ENCODE measurements around the gene HOXD8. TPM values are rescaled to one million over a fixed set of nuclear protein-coding genes. Genes with fewer than 3 reads are reported as not detected.

Gene HOXD8
- total and polyA plus RNA-seq, 8 donors, result 0.32 to 2.9 (median 1.8) TPM

DNA sequence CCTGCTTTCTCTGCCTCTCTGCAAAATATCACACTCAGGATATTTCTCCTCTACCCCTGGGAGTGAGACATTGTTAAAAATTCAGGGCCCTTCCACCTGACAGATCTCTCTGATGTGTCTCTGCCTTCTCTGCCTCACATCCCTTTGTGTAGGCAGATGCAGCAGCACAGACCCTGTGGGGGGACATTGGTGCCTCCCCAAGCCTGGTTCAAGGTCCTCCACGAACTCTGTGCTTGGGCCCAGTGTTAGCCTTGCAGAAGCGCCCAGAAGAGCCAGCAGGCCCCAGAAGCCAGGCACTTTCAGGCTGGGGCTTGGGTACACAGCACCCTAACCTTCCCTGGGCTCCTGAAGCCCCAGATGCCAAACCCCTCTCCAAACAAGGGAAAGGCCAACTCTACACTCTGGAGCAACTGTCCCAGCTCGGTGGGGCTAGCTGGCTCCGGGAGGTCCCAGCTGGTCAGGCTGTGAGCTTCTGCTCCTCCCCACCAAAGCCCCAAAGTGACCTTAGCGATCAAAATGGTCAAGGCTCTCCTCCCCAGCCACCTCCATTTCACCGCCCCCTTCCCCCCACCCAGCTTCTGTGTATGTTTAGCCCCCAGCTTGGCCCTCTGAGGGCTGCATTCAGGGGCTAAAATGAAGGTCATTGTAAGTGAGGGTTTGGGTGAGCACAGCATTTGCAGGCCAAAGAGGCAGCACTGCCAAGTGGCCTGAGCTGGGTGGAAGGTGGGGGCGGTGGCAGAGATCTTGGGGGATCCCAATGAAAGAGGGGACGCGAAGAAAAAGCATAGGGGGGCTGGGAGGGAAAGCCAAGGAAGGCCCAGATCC, 4.3 kb upstream of the HOXD8 start:
- Histone ChIP-seq H3K27ac (no peak overlapping the region), H3K36me3 (no peaks in the 10 kb centered on the region), H3K9me3 (no peaks in the 10 kb centered on the region), H3K4me1 (peaks cover 0 to 39% of the 10 kb centered on the region in 2 donors), H3K4me3 (no peak overlapping the region), H3K27me3 (peaks cover 96 to 100% of the 10 kb centered on the region in 2 donors)
- ATAC-seq (no peak), DNase-seq (no peak)
- TF ChIP-seq, protein P1, sequence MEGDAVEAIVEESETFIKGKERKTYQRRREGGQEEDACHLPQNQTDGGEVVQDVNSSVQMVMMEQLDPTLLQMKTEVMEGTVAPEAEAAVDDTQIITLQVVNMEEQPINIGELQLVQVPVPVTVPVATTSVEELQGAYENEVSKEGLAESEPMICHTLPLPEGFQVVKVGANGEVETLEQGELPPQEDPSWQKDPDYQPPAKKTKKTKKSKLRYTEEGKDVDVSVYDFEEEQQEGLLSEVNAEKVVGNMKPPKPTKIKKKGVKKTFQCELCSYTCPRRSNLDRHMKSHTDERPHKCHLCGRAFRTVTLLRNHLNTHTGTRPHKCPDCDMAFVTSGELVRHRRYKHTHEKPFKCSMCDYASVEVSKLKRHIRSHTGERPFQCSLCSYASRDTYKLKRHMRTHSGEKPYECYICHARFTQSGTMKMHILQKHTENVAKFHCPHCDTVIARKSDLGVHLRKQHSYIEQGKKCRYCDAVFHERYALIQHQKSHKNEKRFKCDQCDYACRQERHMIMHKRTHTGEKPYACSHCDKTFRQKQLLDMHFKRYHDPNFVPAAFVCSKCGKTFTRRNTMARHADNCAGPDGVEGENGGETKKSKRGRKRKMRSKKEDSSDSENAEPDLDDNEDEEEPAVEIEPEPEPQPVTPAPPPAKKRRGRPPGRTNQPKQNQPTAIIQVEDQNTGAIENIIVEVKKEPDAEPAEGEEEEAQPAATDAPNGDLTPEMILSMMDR (IDR thresholded peaks at IDR 0.05), result no peak
- intact Hi-C loops (cut with DNase I), result loop anchor here in 1 of 2 donors (5.0 kb wide), 2 partner anchors 427 to 1022 kb away; no protein-coding TSS in a partner anchor

DNA sequence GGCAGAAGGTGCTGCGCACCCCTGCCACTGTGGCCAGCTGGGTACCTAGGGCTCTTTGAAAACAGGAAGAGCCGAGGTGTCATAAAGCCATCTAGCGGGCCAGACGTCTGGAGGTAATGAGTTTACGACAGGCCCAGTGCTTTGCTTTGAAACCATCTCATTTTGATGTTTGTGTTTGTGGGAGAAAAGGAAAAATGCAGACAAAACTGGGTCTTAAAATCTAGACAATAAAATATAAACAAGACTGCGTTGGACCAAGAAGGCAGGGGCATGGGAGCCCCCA, 3.8 kb upstream of the HOXD8 start:
- Histone ChIP-seq H3K4me1 (peaks cover 0 to 44% of the 10 kb centered on the region in 2 donors), H3K4me3 (no peak overlapping the region), H3K27ac (no peak overlapping the region), H3K36me3 (no peaks in the 10 kb centered on the region), H3K27me3 (peaks cover 96 to 100% of the 10 kb centered on the region in 2 donors), H3K9me3 (no peaks in the 10 kb centered on the region)
- DNase-seq (no peak), ATAC-seq (no peak)
- TF ChIP-seq, protein P1 (IDR thresholded peaks at IDR 0.05), result no peak
- intact Hi-C loops (cut with DNase I), result loop anchor here in 1 of 2 donors (5.0 kb wide), 2 partner anchors 427 to 1022 kb away; no protein-coding TSS in a partner anchor

DNA sequence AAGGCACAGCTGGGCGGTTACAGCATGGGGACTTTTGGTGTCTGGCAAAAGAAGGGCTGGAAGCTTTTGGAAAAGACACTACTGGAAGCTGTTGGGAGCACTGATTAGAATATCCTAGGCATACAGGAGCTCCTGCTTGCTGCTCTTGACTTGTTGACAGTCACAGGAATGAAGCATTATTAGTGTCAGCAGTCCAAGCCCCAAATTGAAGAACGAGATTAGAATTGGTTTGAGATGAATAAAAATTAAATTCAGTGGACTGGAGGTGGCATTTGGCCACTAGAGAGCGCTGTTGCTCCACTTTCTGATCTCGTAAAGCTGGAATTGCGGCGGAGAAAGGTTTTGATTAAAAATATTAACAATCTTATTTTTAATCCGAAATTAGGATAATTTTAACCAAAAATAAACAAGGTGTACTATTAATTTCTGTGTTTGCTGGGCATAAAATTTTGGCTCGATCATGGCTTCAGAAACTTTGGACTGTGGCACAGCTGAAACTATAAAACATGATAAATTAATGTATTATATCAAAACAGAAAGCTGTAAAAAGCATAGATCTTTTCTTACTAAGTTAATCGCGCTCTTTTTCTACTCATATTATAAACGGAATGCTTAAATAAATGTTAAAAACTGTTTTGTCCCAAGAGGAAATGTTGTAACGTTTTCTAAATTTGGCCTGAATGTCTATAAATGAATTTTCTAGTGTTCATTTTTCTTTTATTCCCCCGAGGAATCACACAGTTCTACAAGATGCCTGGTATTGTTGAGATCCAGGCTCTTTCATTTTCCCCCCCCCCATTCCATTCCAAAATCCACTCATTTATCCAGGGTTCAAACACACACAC, 2.4 kb upstream of the HOXD8 start:
- H3K4me1 ChIP-seq, result peaks cover 0 to 47% of the 10 kb centered on the region in 2 donors
- intact Hi-C loops (cut with DNase I), result loop anchor here in 1 of 2 donors (5.0 kb wide), 2 partner anchors 425 to 1020 kb away; no protein-coding TSS in a partner anchor
- no peaks in the 10 kb centered on the region for H3K9me3 ChIP-seq
- peaks cover 96 to 100% of the 10 kb centered on the region in 2 donors for H3K27me3 ChIP-seq
- no peak overlapping the region for H3K4me3 ChIP-seq
- TF ChIP-seq, protein P1 (IDR thresholded peaks at IDR 0.05), result peak; percentile 68 to 86
- H3K36me3 ChIP-seq, result no peaks in the 10 kb centered on the region
- peak in 2 of 4 donors; percentile 52 to 79 for DNase-seq
- peak; percentile 51 for ATAC-seq
- no peak overlapping the region for H3K27ac ChIP-seq

DNA sequence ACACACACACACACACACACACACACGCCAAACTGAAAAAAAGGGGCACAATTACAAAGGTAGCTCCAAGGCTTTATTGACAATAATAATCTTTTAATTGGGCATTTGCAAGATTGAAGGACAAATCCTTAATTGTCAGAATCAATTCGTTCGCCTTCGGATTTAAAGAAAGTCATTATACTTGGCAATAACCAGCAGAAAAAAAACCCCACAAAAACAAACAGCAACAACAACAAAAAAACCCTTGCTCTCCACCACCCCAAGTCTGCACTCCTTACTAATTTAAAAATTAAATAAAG, 1.8 kb upstream of the HOXD8 start:
- no peak for DNase-seq
- intact Hi-C loops (cut with DNase I), result loop anchor here in 1 of 2 donors (5.0 kb wide), 2 partner anchors 425 to 1020 kb away; no protein-coding TSS in a partner anchor
- H3K27ac ChIP-seq, result no peak overlapping the region
- no peak overlapping the region for H3K4me3 ChIP-seq
- H3K9me3 ChIP-seq, result no peaks in the 10 kb centered on the region
- TF ChIP-seq, protein P1 (IDR thresholded peaks at IDR 0.05), result no peak
- ATAC-seq, result no peak
- peaks cover 0 to 47% of the 10 kb centered on the region in 2 donors for H3K4me1 ChIP-seq
- no peaks in the 10 kb centered on the region for H3K36me3 ChIP-seq
- peaks cover 96 to 100% of the 10 kb centered on the region in 2 donors for H3K27me3 ChIP-seq

All from left lung (tissue), 10 donors.